ENCODE results near the gene ZNF668.

The ZNF668 gene

GRCh38 chr16:31083081-31083480 is 9.0 kb upstream of the ZNF668 start:
- H4K91ac ChIP-seq (ENCODE audit: low read length) = no peak overlapping the region
- no peaks in the 10 kb centered on the region for H3K9me3 ChIP-seq (ENCODE audit: control insufficient read depth, low read length)
- no peak overlapping the region for H3K4ac ChIP-seq (ENCODE audit: low read depth in 1 of 2, low read length in 2 of 2)
- no peaks in the 10 kb centered on the region for H3K27me3 ChIP-seq (ENCODE audit: control insufficient read depth in 1 of 2, insufficient read depth in 1 of 2, low read length in 2 of 2)
- no peak for DNase-seq
- no peak overlapping the region for H2AK5ac ChIP-seq (ENCODE audit: low read length, severe bottlenecking)
- peaks cover 98 to 99% of the 10 kb centered on the region in 2 experiments for H3K36me3 ChIP-seq (ENCODE audit: control insufficient read depth in 1 of 2, insufficient read depth in 2 of 2, low read depth in 1 of 2, low read length in 2 of 2)
- no peak overlapping the region for H3K27ac ChIP-seq (ENCODE audit: low read length, poor library complexity, severe bottlenecking)
- peak overlapping the region; percentile 26 for H3K9ac ChIP-seq (ENCODE audit: low read length)
- no peak overlapping the region for H3K4me3 ChIP-seq (ENCODE audit: insufficient read depth in 1 of 2, low read depth in 1 of 2, low read length in 2 of 2)
- H2BK12ac ChIP-seq (ENCODE audit: low read length in 2 of 2) = no peak overlapping the region
- no peak overlapping the region for H3K23ac ChIP-seq (ENCODE audit: low read length in 2 of 2)
- H2BK15ac ChIP-seq (ENCODE audit: low read depth, poor library complexity, severe bottlenecking) = no peak overlapping the region
- H4K8ac ChIP-seq (ENCODE audit: low read length) = no peak overlapping the region
- peaks cover 65% of the 10 kb centered on the region for H3K79me1 ChIP-seq (replicated peaks; ENCODE audit: low read length, poor library complexity, severe bottlenecking)
- no peak overlapping the region for H3K4me2 ChIP-seq (ENCODE audit: low read length, poor library complexity, severe bottlenecking)
- no peak overlapping the region for H2AFZ ChIP-seq (ENCODE audit: low read depth, low read length)
- H3K14ac ChIP-seq (ENCODE audit: low read length in 2 of 2) = no peak overlapping the region
- H3K18ac ChIP-seq (ENCODE audit: low read depth in 1 of 2, low read length in 2 of 2) = no peak overlapping the region
- 86% methylated on average over 6 of the region's 9 CpGs for WGBS
- no peak overlapping the region for H2BK120ac ChIP-seq (ENCODE audit: low read depth, low read length)
- H3K4me1 ChIP-seq (ENCODE audit: control insufficient read depth, insufficient read depth, low read depth, low read length) = peaks cover 23% of the 10 kb centered on the region
- H2BK5ac ChIP-seq (ENCODE audit: low read depth, low read length, poor library complexity, severe bottlenecking) = no peak overlapping the region

- peak overlapping the region; percentile 41 for H3K9ac ChIP-seq (ENCODE audit: low read length)
- H3K79me1 ChIP-seq (replicated peaks; ENCODE audit: low read length, poor library complexity, severe bottlenecking) = peaks cover 66% of the 10 kb centered on the region
- peaks cover 98 to 99% of the 10 kb centered on the region in 2 experiments for H3K36me3 ChIP-seq (ENCODE audit: control insufficient read depth in 1 of 2, insufficient read depth in 2 of 2, low read depth in 1 of 2, low read length in 2 of 2)
- no peak overlapping the region for H3K18ac ChIP-seq (ENCODE audit: low read depth in 1 of 2, low read length in 2 of 2)
- DNase-seq = no peak
- no peak overlapping the region for H3K23ac ChIP-seq (ENCODE audit: low read length in 2 of 2)
- no peak overlapping the region for H2BK5ac ChIP-seq (ENCODE audit: low read depth, low read length, poor library complexity, severe bottlenecking)
- H3K4me3 ChIP-seq (ENCODE audit: insufficient read depth in 1 of 2, low read depth in 1 of 2, low read length in 2 of 2) = no peak overlapping the region
- no peak overlapping the region for H2BK12ac ChIP-seq (ENCODE audit: low read length in 2 of 2)
- no peaks in the 10 kb centered on the region for H3K9me3 ChIP-seq (ENCODE audit: control insufficient read depth, low read length)
- H2AFZ ChIP-seq (ENCODE audit: low read depth, low read length) = no peak overlapping the region
- peaks cover 21% of the 10 kb centered on the region for H3K4me1 ChIP-seq (ENCODE audit: control insufficient read depth, insufficient read depth, low read depth, low read length)
- H2AK5ac ChIP-seq (ENCODE audit: low read length, severe bottlenecking) = no peak overlapping the region
- H4K8ac ChIP-seq (ENCODE audit: low read length) = peak overlapping the region; percentile 57
- H3K27ac ChIP-seq (ENCODE audit: low read length, poor library complexity, severe bottlenecking) = no peak overlapping the region
- 94% methylated on average over 14 of the region's 14 CpGs for WGBS
- H3K14ac ChIP-seq (ENCODE audit: low read length in 2 of 2) = no peak overlapping the region
- no peak overlapping the region for H2BK120ac ChIP-seq (ENCODE audit: low read depth, low read length)
- H3K27me3 ChIP-seq (ENCODE audit: control insufficient read depth in 1 of 2, insufficient read depth in 1 of 2, low read length in 2 of 2) = no peaks in the 10 kb centered on the region
- H3K4me2 ChIP-seq (ENCODE audit: low read length, poor library complexity, severe bottlenecking) = no peak overlapping the region
- no peak overlapping the region for H3K4ac ChIP-seq (ENCODE audit: low read depth in 1 of 2, low read length in 2 of 2)
- H4K91ac ChIP-seq (ENCODE audit: low read length) = no peak overlapping the region
- H2BK15ac ChIP-seq (ENCODE audit: low read depth, poor library complexity, severe bottlenecking) = no peak overlapping the region
Measured at GRCh38 chr16:31082368-31083045, 8.5 kb upstream of the ZNF668 start.

GRCh38 chr16:31081428-31082351 is 7.7 kb upstream of the ZNF668 start:
- H3K18ac ChIP-seq (ENCODE audit: low read depth in 1 of 2, low read length in 2 of 2) = no peak overlapping the region
- peak overlapping the region; percentile 41 for H3K9ac ChIP-seq (ENCODE audit: low read length)
- no peaks in the 10 kb centered on the region for H3K9me3 ChIP-seq (ENCODE audit: control insufficient read depth, low read length)
- H3K27me3 ChIP-seq (ENCODE audit: control insufficient read depth in 1 of 2, insufficient read depth in 1 of 2, low read length in 2 of 2) = no peaks in the 10 kb centered on the region
- no peak overlapping the region for H2BK12ac ChIP-seq (ENCODE audit: low read length in 2 of 2)
- peaks cover 18% of the 10 kb centered on the region for H3K4me1 ChIP-seq (ENCODE audit: control insufficient read depth, insufficient read depth, low read depth, low read length)
- H2BK120ac ChIP-seq (ENCODE audit: low read depth, low read length) = no peak overlapping the region
- H3K36me3 ChIP-seq (ENCODE audit: control insufficient read depth in 1 of 2, insufficient read depth in 2 of 2, low read depth in 1 of 2, low read length in 2 of 2) = peaks cover 98 to 100% of the 10 kb centered on the region in 2 experiments
- no peak overlapping the region for H3K4me3 ChIP-seq (ENCODE audit: insufficient read depth in 1 of 2, low read depth in 1 of 2, low read length in 2 of 2)
- no peak overlapping the region for H3K27ac ChIP-seq (ENCODE audit: low read length, poor library complexity, severe bottlenecking)
- H2AFZ ChIP-seq (ENCODE audit: low read depth, low read length) = no peak overlapping the region
- no peak overlapping the region for H2AK5ac ChIP-seq (ENCODE audit: low read length, severe bottlenecking)
- no peak overlapping the region for H3K4me2 ChIP-seq (ENCODE audit: low read length, poor library complexity, severe bottlenecking)
- H3K4ac ChIP-seq (ENCODE audit: low read depth in 1 of 2, low read length in 2 of 2) = no peak overlapping the region
- peaks cover 70% of the 10 kb centered on the region for H3K79me1 ChIP-seq (replicated peaks; ENCODE audit: low read length, poor library complexity, severe bottlenecking)
- no peak overlapping the region for H2BK15ac ChIP-seq (ENCODE audit: low read depth, poor library complexity, severe bottlenecking)
- peak overlapping the region; percentile 35 for H4K8ac ChIP-seq (ENCODE audit: low read length)
- WGBS = 93% methylated on average over 26 of the region's 26 CpGs
- H2BK5ac ChIP-seq (ENCODE audit: low read depth, low read length, poor library complexity, severe bottlenecking) = no peak overlapping the region
- no peak for DNase-seq
- H3K14ac ChIP-seq (ENCODE audit: low read length in 2 of 2) = no peak overlapping the region
- H4K91ac ChIP-seq (ENCODE audit: low read length) = no peak overlapping the region
- H3K23ac ChIP-seq (ENCODE audit: low read length in 2 of 2) = no peak overlapping the region

- Histone ChIP-seq H2BK12ac (ENCODE audit: low read length in 2 of 2) (no peak overlapping the region), H3K27ac (ENCODE audit: low read length, poor library complexity, severe bottlenecking) (no peak overlapping the region), H2BK15ac (ENCODE audit: low read depth, poor library complexity, severe bottlenecking) (no peak overlapping the region), H3K18ac (ENCODE audit: low read depth in 1 of 2, low read length in 2 of 2) (no peak overlapping the region), H2AK5ac (ENCODE audit: low read length, severe bottlenecking) (no peak overlapping the region), H3K4me1 (ENCODE audit: control insufficient read depth, insufficient read depth, low read depth, low read length) (peaks cover 21% of the 10 kb centered on the region), H3K79me1 (replicated peaks; ENCODE audit: low read length, poor library complexity, severe bottlenecking) (peaks cover 71% of the 10 kb centered on the region), H3K9me3 (ENCODE audit: control insufficient read depth, low read length) (no peaks in the 10 kb centered on the region), H3K4me3 (ENCODE audit: insufficient read depth in 1 of 2, low read depth in 1 of 2, low read length in 2 of 2) (no peak overlapping the region), H2BK120ac (ENCODE audit: low read depth, low read length) (no peak overlapping the region), H4K91ac (ENCODE audit: low read length) (no peak overlapping the region), H2BK5ac (ENCODE audit: low read depth, low read length, poor library complexity, severe bottlenecking) (no peak overlapping the region), H3K27me3 (ENCODE audit: control insufficient read depth in 1 of 2, insufficient read depth in 1 of 2, low read length in 2 of 2) (no peaks in the 10 kb centered on the region), H3K14ac (ENCODE audit: low read length in 2 of 2) (no peak overlapping the region), H3K4ac (ENCODE audit: low read depth in 1 of 2, low read length in 2 of 2) (no peak overlapping the region), H3K23ac (ENCODE audit: low read length in 2 of 2) (no peak overlapping the region), H3K4me2 (ENCODE audit: low read length, poor library complexity, severe bottlenecking) (no peak overlapping the region), H2AFZ (ENCODE audit: low read depth, low read length) (no peak overlapping the region), H3K36me3 (ENCODE audit: control insufficient read depth in 1 of 2, insufficient read depth in 2 of 2, low read depth in 1 of 2, low read length in 2 of 2) (peaks cover 99 to 100% of the 10 kb centered on the region in 2 experiments), H4K8ac (ENCODE audit: low read length) (no peak overlapping the region), H3K9ac (ENCODE audit: low read length) (no peak overlapping the region)
- no peak for DNase-seq
- WGBS = 97% methylated on average over 13 of the region's 13 CpGs
Measured at GRCh38 chr16:31080756-31081419, 6.8 kb upstream of the ZNF668 start.
